Gastrocnemius medialis (tissue), 4 donors: ENCODE data around the gene TSPAN9.

Experiments
- CTCF ChIP-seq, 5 experiments: fragments of 450-650 bp in 3 of 5; fragments of 200-600 bp in 2 of 5; sonication (generic) in 2 of 5; IDR thresholded peaks in 4 of 5; conservative IDR thresholded peaks in 1 of 5; 1 replicate in 4 of 5; 2 replicates in 1 of 5; pipeline ENCODE4 v1.5.1; 2016 to 2019; ENCODE audit warnings: antibody characterized with exemption in 5 of 5, mild to moderate bottlenecking in 3 of 5, moderate library complexity in 3 of 5
- POLR2A ChIP-seq, 2 donors: fragments of 450-650 bp; IDR thresholded peaks; one replicate each; pipeline ENCODE4 v1.6.1; 2017; ENCODE audit warnings: antibody characterized with exemption in 2 of 2, mild to moderate bottlenecking in 2 of 2, moderate library complexity in 2 of 2

- TF ChIP-seq CTCF (IDR thresholded peaks at IDR 0.05 in 4 of 5, conservative IDR thresholded peaks at IDR 0.05 in 1 of 5) (no peak), POLR2A (IDR thresholded peaks at IDR 0.05) (no peak)
Measured at GRCh38 chr12:3294481-3294911, 217.3 kb downstream of the TSPAN9 start.
